ENCODE measurements around the gene FBXO21.
"Not testable (repeated sequence)": the region's sequence is repeated elsewhere in the genome, so short reads cannot be mapped to it uniquely, and the experiment has no call there.

Gene FBXO21

GRCh38 chr12:117199956-117200744, 9.9 kb upstream of the FBXO21 start:
- not testable (repeated sequence) for DNase-seq

- not testable (repeated sequence) for DNase-seq
These were observed 6.1 kb upstream of the FBXO21 start for GRCh38 chr12:117196334-117196733.

GRCh38 chr12:117195027-117195426, 4.8 kb upstream of the FBXO21 start:
- DNase-seq = not testable (repeated sequence)

- no peak for DNase-seq
These were observed 3.6 kb upstream of the FBXO21 start for GRCh38 chr12:117193903-117194302.

- not testable (repeated sequence) for DNase-seq
These were observed 2.3 kb upstream of the FBXO21 start for GRCh38 chr12:117192581-117192980.

GRCh38 chr12:117192057-117192456, 1.8 kb upstream of the FBXO21 start:
- no peak for DNase-seq

- no peak for DNase-seq
These were observed 503 bp downstream of the FBXO21 start for GRCh38 chr12:117189725-117190209.

- no peak for DNase-seq
These were observed 1.1 kb downstream of the FBXO21 start for GRCh38 chr12:117188961-117189724.

GRCh38 chr12:117188121-117188665, 2.1 kb downstream of the FBXO21 start:
- no peak for DNase-seq

GRCh38 chr12:117187421-117187820, 2.8 kb downstream of the FBXO21 start:
- DNase-seq = no peak

- DNase-seq = no peak
These were observed 7.4 kb downstream of the FBXO21 start for GRCh38 chr12:117182866-117183265.

- DNase-seq = not testable (repeated sequence)
These were observed 8.8 kb downstream of the FBXO21 start for GRCh38 chr12:117181468-117181843.

GRCh38 chr12:117180758-117181467, 9.4 kb downstream of the FBXO21 start:
- no peak for DNase-seq

GRCh38 chr12:117178745-117179144, 11.5 kb downstream of the FBXO21 start:
- no peak for DNase-seq

- no peak for DNase-seq
These were observed 12.0 kb downstream of the FBXO21 start for GRCh38 chr12:117178301-117178700.

GRCh38 chr12:117172168-117172567, 18.1 kb downstream of the FBXO21 start:
- no peak for DNase-seq

- no peak for DNase-seq
These were observed 18.6 kb downstream of the FBXO21 start for GRCh38 chr12:117171499-117172162.

GRCh38 chr12:117169548-117169947, 20.7 kb downstream of the FBXO21 start:
- DNase-seq = no peak

- DNase-seq = no peak
These were observed 21.3 kb downstream of the FBXO21 start for GRCh38 chr12:117168976-117169375.

GRCh38 chr12:117167769-117168168, 22.5 kb downstream of the FBXO21 start:
- DNase-seq = no peak

GRCh38 chr12:117166107-117166506, 24.2 kb downstream of the FBXO21 start:
- no peak for DNase-seq

- DNase-seq = no peak
These were observed 24.9 kb downstream of the FBXO21 start for GRCh38 chr12:117165342-117165741.

GRCh38 chr12:117162633-117163032, 27.6 kb downstream of the FBXO21 start:
- no peak for DNase-seq
